Neutrophil (primary cell): Measurements from ENCODE around the gene DCAF16.

Experiments
- H3K27ac ChIP-seq: fragments of 200-600 bp; sonication (generic); 2 replicates; pipeline ENCODE4 v1.5.1; 2016; ENCODE audit warnings: mild to moderate bottlenecking, moderate library complexity
- H3K27me3 ChIP-seq: fragments of 200-600 bp; sonication (generic); 2 replicates; pipeline ENCODE4 v1.6.0; 2016; ENCODE audit warnings: mild to moderate bottlenecking
- H3K36me3 ChIP-seq: fragments of 200-600 bp; sonication (generic); 2 replicates; pipeline ENCODE4 v1.5.1; 2017
- H3K4me1 ChIP-seq, 2 experiments: fragments of 200-600 bp in 1 of 2; sonication (generic) in 1 of 2; 1 replicate in 1 of 2; 2 replicates in 1 of 2; pipeline versions ENCODE4 v1.5.1 to v1.6.1; 2013 to 2016; ENCODE audit warnings: low read depth in 1 of 2, low read length in 1 of 2, mild to moderate bottlenecking in 1 of 2, moderate library complexity in 1 of 2; ENCODE audit not compliant: control insufficient read depth in 1 of 2, insufficient read depth in 1 of 2
- H3K4me3 ChIP-seq, 2 experiments: fragments of 200-600 bp in 1 of 2; sonication (generic) in 1 of 2; 1 replicate in 1 of 2; 2 replicates in 1 of 2; pipeline ENCODE4 v1.5.1; 2013 to 2016; ENCODE audit warnings: low read depth in 1 of 2, low read length in 1 of 2, mild to moderate bottlenecking in 1 of 2, moderate library complexity in 1 of 2
- H3K9me3 ChIP-seq: fragments of 200-600 bp; sonication (generic); 2 replicates; pipeline ENCODE4 v1.5.1; 2016
- CTCF ChIP-seq: fragments of 200-600 bp; sonication (generic); IDR thresholded peaks from 2 replicates; pipeline ENCODE4 v1.5.1; 2016; ENCODE audit warnings: antibody characterized with exemption

Gene DCAF16

GRCh38 chr4:17770845-17771244 is 39.7 kb downstream of the DCAF16 start:
- Histone ChIP-seq H3K4me3 (no peak overlapping the region), H3K27ac (no peak overlapping the region), H3K36me3 (no peaks in the 10 kb centered on the region), H3K4me1 (no peaks in the 10 kb centered on the region), H3K27me3 (no peaks in the 10 kb centered on the region), H3K9me3 (no peaks in the 10 kb centered on the region)
- TF ChIP-seq CTCF, result no peak

GRCh38 chr4:17769406-17770174 is 41.0 kb downstream of the DCAF16 start:
- Histone ChIP-seq H3K4me1 (no peaks in the 10 kb centered on the region), H3K27ac (no peak overlapping the region), H3K4me3 (no peak overlapping the region), H3K9me3 (no peaks in the 10 kb centered on the region), H3K27me3 (no peaks in the 10 kb centered on the region), H3K36me3 (no peaks in the 10 kb centered on the region)
- TF ChIP-seq CTCF, result no peak

- Histone ChIP-seq H3K36me3 (no peaks in the 10 kb centered on the region), H3K27me3 (no peaks in the 10 kb centered on the region), H3K4me3 (no peak overlapping the region), H3K9me3 (no peaks in the 10 kb centered on the region), H3K27ac (no peak overlapping the region), H3K4me1 (no peaks in the 10 kb centered on the region)
- TF ChIP-seq CTCF, result no peak
Measured at GRCh38 chr4:17766826-17767458, 43.6 kb downstream of the DCAF16 start.

- TF ChIP-seq CTCF, result no peak
- H3K9me3 ChIP-seq, result no peaks in the 10 kb centered on the region
- no peak overlapping the region for H3K4me3 ChIP-seq
- H3K27ac ChIP-seq, result no peak overlapping the region
- no peaks in the 10 kb centered on the region for H3K36me3 ChIP-seq
- no peaks in the 10 kb centered on the region for H3K4me1 ChIP-seq
- no peaks in the 10 kb centered on the region for H3K27me3 ChIP-seq
Measured at GRCh38 chr4:17765514-17766286, 44.9 kb downstream of the DCAF16 start.

GRCh38 chr4:17763931-17764330 is 46.6 kb downstream of the DCAF16 start:
- no peak overlapping the region for H3K4me3 ChIP-seq
- no peaks in the 10 kb centered on the region for H3K4me1 ChIP-seq
- H3K36me3 ChIP-seq, result no peaks in the 10 kb centered on the region
- H3K27ac ChIP-seq, result no peak overlapping the region
- H3K9me3 ChIP-seq, result no peaks in the 10 kb centered on the region
- no peak for TF ChIP-seq CTCF
- H3K27me3 ChIP-seq, result no peaks in the 10 kb centered on the region
